ENCODE results near the gene GLT8D1.
"Not testable (repeated sequence)": the region's sequence is repeated elsewhere in the genome, so short reads cannot be mapped to it uniquely, and the experiment has no call there.

Gene GLT8D1

GRCh38 chr3:52705688-52706686, at the start of gene GLT8D1, which contains the start of gene SPCS1:
Gene GLT8D1 (minus strand): TSS chr3:52705791. CDS start chr3:52700460, 5,331 bp downstream.
Gene SPCS1 (plus strand): TSS chr3:52706106. CDS start chr3:52706247, 141 bp downstream.
- DNase-seq (ENCODE audit: low spot score): peak; percentile 92

GRCh38 chr3:52754373-52754772, 48.8 kb upstream of the GLT8D1 start:
- DNase-seq (ENCODE audit: low spot score): no peak

GRCh38 chr3:52752045-52752660, 46.6 kb upstream of the GLT8D1 start:
- DNase-seq (ENCODE audit: low spot score): no peak

- DNase-seq (ENCODE audit: low spot score): no peak
Observed at GRCh38 chr3:52743721-52744120, 38.1 kb upstream of the GLT8D1 start.

- DNase-seq (ENCODE audit: low spot score): no peak
Observed at GRCh38 chr3:52743152-52743551, 37.6 kb upstream of the GLT8D1 start.

GRCh38 chr3:52742418-52743041, 36.9 kb upstream of the GLT8D1 start:
- peak; percentile 61 for DNase-seq (ENCODE audit: low spot score)

GRCh38 chr3:52739730-52740129, 34.1 kb upstream of the GLT8D1 start:
- DNase-seq (ENCODE audit: low spot score): no peak

- no peak for DNase-seq (ENCODE audit: low spot score)
Observed at GRCh38 chr3:52733256-52733891, 27.8 kb upstream of the GLT8D1 start.

GRCh38 chr3:52731590-52731989, 26.0 kb upstream of the GLT8D1 start:
- DNase-seq (ENCODE audit: low spot score): no peak

- DNase-seq (ENCODE audit: low spot score): no peak
Observed at GRCh38 chr3:52730681-52731080, 25.1 kb upstream of the GLT8D1 start.

GRCh38 chr3:52728753-52729152, 23.2 kb upstream of the GLT8D1 start:
- DNase-seq (ENCODE audit: low spot score): not testable (repeated sequence)

- DNase-seq (ENCODE audit: low spot score): no peak
Observed at GRCh38 chr3:52724511-52724910, 18.9 kb upstream of the GLT8D1 start.

- DNase-seq (ENCODE audit: low spot score): no peak
Observed at GRCh38 chr3:52723935-52724334, 18.3 kb upstream of the GLT8D1 start.

- DNase-seq (ENCODE audit: low spot score): no peak
Observed at GRCh38 chr3:52722491-52722890, 16.9 kb upstream of the GLT8D1 start.

- no peak for DNase-seq (ENCODE audit: low spot score)
Observed at GRCh38 chr3:52721730-52722008, 16.1 kb upstream of the GLT8D1 start.

- DNase-seq (ENCODE audit: low spot score): no peak
Observed at GRCh38 chr3:52721002-52721729, 15.6 kb upstream of the GLT8D1 start.

GRCh38 chr3:52719618-52720017, 14.0 kb upstream of the GLT8D1 start:
- DNase-seq (ENCODE audit: low spot score): no peak

- no peak for DNase-seq (ENCODE audit: low spot score)
Observed at GRCh38 chr3:52715714-52716305, 10.2 kb upstream of the GLT8D1 start.

GRCh38 chr3:52714335-52715302, 9.0 kb upstream of the GLT8D1 start:
- DNase-seq (ENCODE audit: low spot score): no peak
